H1 (cell line): Measurements from ENCODE around the gene ZNF407. TPM values are rescaled to one million over a fixed set of nuclear protein-coding genes. Genes with fewer than 3 reads are reported as not detected.

Experiments
- CTCF ChIA-PET: fragments of 300-600 bp; sonication (Branson Sonifier 250); formaldehyde crosslinking; loops from one replicate; lab custom pipeline; 2021; ENCODE audit not compliant: partially characterized antibody; lab: Charles Lee
- POLR2A ChIA-PET: fragments of 300-600 bp; sonication (Branson Sonifier 250); formaldehyde crosslinking; loops from one replicate; lab custom pipeline; 2021; ENCODE audit warnings: inconsistent platforms; ENCODE audit not compliant: partially characterized antibody; lab: Charles Lee
- DNase-seq, 2 experiments: peaks; one replicate each; pipeline versions ENCODE4 v3.0.0 to v3.0.0-alpha.2; 2010 to 2022; ENCODE audit warnings: low spot score in 2 of 2, low read depth in 1 of 2, mixed read lengths in 1 of 2
- FAIRE-seq: peaks from 2 replicates; lab custom pipeline; 2011; peaks lifted over from hg19 to GRCh38; lab: Jason Lieb, UNC
- H2AFZ ChIP-seq: 2 replicates; pipeline ENCODE4 v1.8.1; 2012; ENCODE audit warnings: low read length, inconsistent platforms
- H2AK5ac ChIP-seq: 2 replicates; pipeline ENCODE4 v1.6.1; 2013; ENCODE audit warnings: low read depth, low read length
- H2BK120ac ChIP-seq: replicated peaks from 2 replicates; pipeline ENCODE3; 2013; ENCODE audit warnings: low read depth, low read length, inconsistent platforms
- H2BK12ac ChIP-seq: 2 replicates; pipeline ENCODE4 v1.6.1; 2013; ENCODE audit warnings: low read depth, low read length
- H2BK15ac ChIP-seq: 2 replicates; pipeline ENCODE4 v1.6.1; 2013; ENCODE audit warnings: low read length
- H2BK20ac ChIP-seq: 2 replicates; pipeline ENCODE4 v1.6.1; 2013; ENCODE audit warnings: low read length
- H2BK5ac ChIP-seq: 2 replicates; pipeline ENCODE4 v1.6.1; 2013; ENCODE audit warnings: low read depth, low read length
- H3K14ac ChIP-seq: 2 replicates; pipeline ENCODE4 v1.6.1; 2013; ENCODE audit warnings: inconsistent platforms; ENCODE audit not compliant: insufficient read length
- H3K18ac ChIP-seq: 2 replicates; pipeline ENCODE4 v1.6.1; 2013; ENCODE audit warnings: low read length; ENCODE audit errors: extremely low read depth
- H3K23ac ChIP-seq: 2 replicates; pipeline ENCODE4 v1.6.1; 2013; ENCODE audit warnings: inconsistent platforms; ENCODE audit not compliant: insufficient read length
- H3K23me2 ChIP-seq: 2 replicates; pipeline ENCODE4 v1.6.1; 2013; ENCODE audit warnings: low read depth, low read length
- H3K27ac ChIP-seq: 2 replicates; pipeline ENCODE4 v1.6.1; 2011; ENCODE audit warnings: low read depth, low read length, inconsistent platforms
- H3K27me3 ChIP-seq, 4 experiments: replicated peaks in 1 of 4; 1 replicate in 1 of 4; 2 replicates in 3 of 4; pipeline versions ENCODE4 v1.6.1 to v1.8.1; 2011 to 2013; ENCODE audit warnings: low read length in 3 of 4, mild to moderate bottlenecking in 3 of 4, inconsistent platforms in 2 of 4, mixed read lengths in 2 of 4, moderate library complexity in 1 of 4; ENCODE audit not compliant: control insufficient read depth in 3 of 4, insufficient read depth in 3 of 4; ENCODE audit errors: extremely low read depth in 1 of 4
- H3K36me3 ChIP-seq, 4 experiments: 2 replicates each; pipeline versions ENCODE4 v1.6.1 to v1.8.1; 2011 to 2013; ENCODE audit warnings: mild to moderate bottlenecking in 4 of 4, low read length in 3 of 4, moderate library complexity in 2 of 4, control low read depth in 1 of 4, inconsistent platforms in 1 of 4; ENCODE audit not compliant: insufficient read depth in 4 of 4, control insufficient read depth in 2 of 4
- H3K4ac ChIP-seq: replicated peaks from 2 replicates; pipeline ENCODE3; 2013; ENCODE audit warnings: low read length, low read depth, mixed read lengths, inconsistent platforms; ENCODE audit not compliant: insufficient read length
- H3K4me1 ChIP-seq, 4 experiments: replicated peaks in 1 of 4; 1 replicate in 1 of 4; 2 replicates in 3 of 4; pipeline versions ENCODE4 v1.6.1 to v1.8.1; 2011 to 2013; ENCODE audit warnings: low read length in 3 of 4, inconsistent platforms in 2 of 4, mixed read lengths in 1 of 4; ENCODE audit not compliant: insufficient read depth in 4 of 4, control insufficient read depth in 3 of 4
- H3K4me2 ChIP-seq, 2 experiments: 2 replicates each; pipeline versions ENCODE4 v1.6.1 to v1.8.1; 2011 to 2013; ENCODE audit warnings: low read depth in 2 of 2, low read length in 2 of 2, control low read depth in 1 of 2, inconsistent platforms in 1 of 2, mild to moderate bottlenecking in 1 of 2; ENCODE audit not compliant: insufficient read depth in 1 of 2
- H3K4me3 ChIP-seq, 4 experiments: fragments of 200-600, 300-600 bp in 1 of 4; sonication (generic), shearing (Covaris generic), sonication (Bioruptor Twin) in 1 of 4; 2 replicates each; pipeline versions ENCODE4 v1.5.1 to v1.8.1; 2011 to 2016; ENCODE audit warnings: low read length in 4 of 4, low read depth in 3 of 4, control low read depth in 2 of 4, inconsistent platforms in 2 of 4, mild to moderate bottlenecking in 2 of 4, mixed read lengths in 1 of 4, moderate library complexity in 1 of 4; ENCODE audit not compliant: insufficient read depth in 2 of 4; ENCODE audit errors: extremely low read depth in 1 of 4
- H3K56ac ChIP-seq: replicated peaks from 2 replicates; pipeline ENCODE3; 2013; ENCODE audit warnings: low read depth, mild to moderate bottlenecking, mixed read lengths, low read length, inconsistent platforms; ENCODE audit not compliant: insufficient read length
- H3K79me1 ChIP-seq: 2 replicates; pipeline ENCODE4 v1.6.1; 2013; ENCODE audit warnings: low read depth, low read length, control low read depth
- H3K79me2 ChIP-seq, 2 experiments: 2 replicates each; pipeline versions ENCODE4 v1.6.1 to v1.8.1; 2012 to 2013; ENCODE audit warnings: low read length in 2 of 2, mild to moderate bottlenecking in 2 of 2, inconsistent platforms in 1 of 2; ENCODE audit not compliant: insufficient read depth in 2 of 2, control insufficient read depth in 1 of 2
- H3K9ac ChIP-seq, 4 experiments: replicated peaks in 1 of 4; 1 replicate in 1 of 4; 2 replicates in 3 of 4; pipeline versions ENCODE4 v1.6.1 to v1.8.1; 2011 to 2013; ENCODE audit warnings: low read depth in 3 of 4, low read length in 3 of 4, control low read depth in 2 of 4, mild to moderate bottlenecking in 2 of 4, moderate library complexity in 2 of 4, inconsistent platforms in 1 of 4; ENCODE audit errors: extremely low read depth in 1 of 4
- H3K9me3 ChIP-seq, 2 experiments: 2 replicates each; pipeline versions ENCODE4 v1.6.1 to v1.8.1; 2012 to 2013; ENCODE audit warnings: mild to moderate bottlenecking in 2 of 2, moderate library complexity in 2 of 2, control low read depth in 1 of 2, inconsistent platforms in 1 of 2, low read depth in 1 of 2, low read length in 1 of 2, mixed read lengths in 1 of 2; ENCODE audit not compliant: insufficient read depth in 2 of 2
- H4K20me1 ChIP-seq, 2 experiments: replicated peaks in 1 of 2; 2 replicates each; pipeline versions ENCODE3 to v1.8.1; 2011 to 2013; ENCODE audit warnings: inconsistent platforms in 2 of 2, low read length in 2 of 2, mild to moderate bottlenecking in 1 of 2; ENCODE audit not compliant: insufficient read depth in 2 of 2, control insufficient read depth in 1 of 2
- H4K5ac ChIP-seq: 2 replicates; pipeline ENCODE4 v1.6.1; 2013; ENCODE audit warnings: low read length, low read depth, mixed read lengths, inconsistent platforms; ENCODE audit not compliant: insufficient read length
- H4K8ac ChIP-seq: 2 replicates; pipeline ENCODE4 v1.8.0; 2013; ENCODE audit warnings: mild to moderate bottlenecking, moderate library complexity, low read length, inconsistent platforms; ENCODE audit not compliant: insufficient read depth; ENCODE audit errors: extremely low read depth
- H4K91ac ChIP-seq: replicated peaks from 2 replicates; pipeline ENCODE3; 2013; ENCODE audit warnings: low read length, mixed read lengths, inconsistent platforms; ENCODE audit not compliant: insufficient read length
- ASH2L ChIP-seq: fragments of 200-600, 300-600 bp; sonication (generic); IDR thresholded peaks from one replicate; pipeline ENCODE4 v1.7.1; 2017; ENCODE audit warnings: low read length
- ZNF274 ChIP-seq: IDR thresholded peaks from 2 replicates; pipeline ENCODE4 v1.7.0; 2012; ENCODE audit warnings: low read length, borderline replicate concordance; ENCODE audit errors: extremely low read depth
- WGBS, 2 experiments: shearing (Covaris generic) in 1 of 2; methylation state at CpG; one replicate each; pipeline versions ENCODE4 v1.1.6 to v1.1.7; 2013 to 2015; ENCODE audit warnings: low lambda C conversion rate in 2 of 2, mixed read lengths in 2 of 2, inconsistent platforms in 1 of 2, low coverage in 1 of 2, missing lambda C conversion rate in 1 of 2; ENCODE audit not compliant: insufficient replicate concordance in 2 of 2, insufficient coverage in 1 of 2, insufficient read length in 1 of 2; ENCODE audit errors: extremely low coverage in 1 of 2, missing lambda C conversion rate in 1 of 2; 5-methylcytosine and 5-hydroxymethylcytosine counted together
- polyA plus RNA-seq, 7 experiments: library from polyadenylated mRNA; depleted of rRNA in 3 of 7; stranded (reverse) in 5 of 7; unstranded in 2 of 7; fragments of >200 nt in 5 of 7; fragments of 200-250 nt in 2 of 7; gene quantifications; 1 replicate in 5 of 7; 2 replicates in 1 of 7; 4 replicates in 1 of 7; pipeline versions ENCODE4 v1.2.1 to v1.2.3, GENCODE V29; 2011 to 2013; ENCODE audit warnings: missing spikeins in 2 of 7, mixed read lengths in 2 of 7
- total RNA-seq: library from RNA; stranded (reverse); fragmentation: NEBNext Ultra II Directional; extraction: Animal tissue kit (Norgen Biotek cat#: 25700); gene quantifications from 2 replicates; pipeline ENCODE4 v1.2.1, GENCODE V29; 2021

ZNF407 gene
- total and polyA plus RNA-seq, 2 of the 8 experiments (the other 6 are each of a cell fraction or from before 2014, with no cell fraction given): 1.5 to 6.8 TPM

DNA sequence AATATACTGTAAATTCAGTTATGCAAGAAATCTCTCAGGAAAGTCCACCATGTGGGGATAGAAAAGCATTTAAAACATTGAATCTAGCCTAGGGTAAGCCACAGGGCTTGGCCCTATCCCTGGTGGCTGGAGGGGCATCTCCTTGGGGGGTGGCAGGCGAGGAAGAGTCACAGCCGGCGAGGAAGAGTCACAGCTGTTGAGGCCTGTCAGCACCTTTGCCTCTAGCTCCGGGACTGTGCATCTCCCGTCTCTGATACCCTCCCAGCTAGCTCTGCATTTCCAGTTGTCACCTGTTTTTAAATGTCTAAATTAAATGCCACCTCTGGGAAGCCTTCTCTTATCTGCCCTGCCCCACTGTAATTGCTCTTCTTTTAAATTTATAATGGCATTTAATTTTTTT is 276.7 kb downstream of the ZNF407 start:
- Histone ChIP-seq H2BK15ac (no peak overlapping the region; the same call in 1 of the 2 replicates), H3K23me2 (no peaks in the 10 kb centered on the region), H2AFZ (no peak overlapping the region), H3K4me3 (no peak overlapping the region), H3K9ac (no peak overlapping the region), H3K4ac (no peak overlapping the region), H3K18ac (no peak overlapping the region), H3K36me3 (no peaks in the 10 kb centered on the region), H2BK5ac (no peak overlapping the region), H3K9me3 (no peaks in the 10 kb centered on the region), H4K5ac (no peak overlapping the region), H4K20me1 (no peaks in the 10 kb centered on the region), H3K4me1 (peaks cover 3 to 7% (median 4%) of the 10 kb centered on the region in 4 experiments; a peak in 4 of 7 replicates), H3K27me3 (no peaks in the 10 kb centered on the region), H3K4me2 (no peak overlapping the region), H4K8ac (no peak overlapping the region), H2BK120ac (no peak overlapping the region), H2BK12ac (no peak overlapping the region), H3K79me2 (no peaks in the 10 kb centered on the region), H2AK5ac (no peak overlapping the region; the same call in 1 of the 2 replicates), H3K23ac (no peak overlapping the region), H2BK20ac (no peak overlapping the region), H4K91ac (no peak overlapping the region), H3K56ac (no peak overlapping the region), H3K79me1 (no peaks in the 10 kb centered on the region), H3K27ac (no peak overlapping the region), H3K14ac (no peak overlapping the region)
- ChIA-PET POLR2A (no interaction called here), CTCF (no interaction called here)
- TF ChIP-seq ZNF274 (no peak), ASH2L (no peak)
- FAIRE-seq: no peak
- no peak for DNase-seq
- 79% methylated on average over 5 of the region's 5 CpGs; no CpG with 5 or more reads in 1 of the 2 experiments for WGBS, 2 experiments
